K562 (cell line): ENCODE results near the gene RUNX1. TPM values are rescaled to one million over a fixed set of nuclear protein-coding genes. Genes with fewer than 3 reads are reported as not detected.

ENCODE experiments used
- ATAC-seq: fragments of 200-7000 bp; cut with Tn5 transposase; 3 replicates; pipeline ENCODE4 v1.9.1; 2020; ENCODE audit warnings: moderate library complexity
- BruUV-seq: library from RNA; stranded (reverse); fragments of 400-500 nt; replicated peaks from 2 replicates; lab custom pipeline; 2021; lab: Mats Ljungman, UMichigan
- CTCF ChIA-PET: fragments of 300-600 bp; formaldehyde crosslinking; extraction: SDS; loops from one replicate; lab custom pipeline; 2021; ENCODE audit warnings: low intra/inter-chr PET ratio; lab: Yijun Ruan, JAX
- POLR2A ChIA-PET: fragments of 300-600, 350-650 bp; sonication (Branson Sonifier 250); formaldehyde crosslinking; extraction: SDS; loops from one replicate; lab custom pipeline; 2021; ENCODE audit warnings: antibody characterized with exemption, inconsistent platforms; lab: Yijun Ruan, JAX
- DNase-seq, 4 experiments: peaks; one replicate each; pipeline versions ENCODE4 v3.0.0 to v3.0.0-alpha.2; 2011 to 2018; ENCODE audit warnings: low spot score in 3 of 4, mixed read lengths in 3 of 4; ENCODE audit errors: extremely low read depth in 1 of 4
- FAIRE-seq: peaks from 2 replicates; lab custom pipeline; 2011; peaks lifted over from hg19 to GRCh38; lab: Jason Lieb, UNC
- H2AFZ ChIP-seq: 2 replicates; pipeline ENCODE4 v1.6.0; 2011; ENCODE audit warnings: low read depth, low read length, control low read depth, inconsistent platforms
- H3K27ac ChIP-seq: fragments of 200-600 bp; 3 replicates; pipeline ENCODE4 v1.8.0; 2011; ENCODE audit warnings: low read depth, mild to moderate bottlenecking, control low read depth, inconsistent platforms, low read length, moderate library complexity, mixed read lengths; ENCODE audit errors: extremely low read depth
- H3K27me3 ChIP-seq, 2 experiments: fragments of 300-600 bp in 1 of 2; 2 replicates in 1 of 2; 3 replicates in 1 of 2; pipeline versions ENCODE4 v1.6.0 to v1.8.0; 2011; ENCODE audit warnings: inconsistent platforms in 2 of 2, low read length in 2 of 2, mild to moderate bottlenecking in 1 of 2, mixed read lengths in 1 of 2, moderate library complexity in 1 of 2; ENCODE audit not compliant: control insufficient read depth in 2 of 2, insufficient read depth in 2 of 2
- H3K36me3 ChIP-seq: fragments of 300-600 bp; 3 replicates; pipeline ENCODE4 v1.8.0; 2011; ENCODE audit warnings: mild to moderate bottlenecking, low read length, inconsistent platforms; ENCODE audit not compliant: control insufficient read depth, insufficient read depth
- H3K4me1 ChIP-seq, 2 experiments: fragments of 200-600 bp in 1 of 2; replicated peaks in 1 of 2; 2 replicates in 1 of 2; 3 replicates in 1 of 2; pipeline versions ENCODE4 v1.5.1 to v1.8.0; 2011; ENCODE audit warnings: inconsistent platforms in 2 of 2, low read length in 2 of 2, mild to moderate bottlenecking in 1 of 2, mixed read lengths in 1 of 2, moderate library complexity in 1 of 2; ENCODE audit not compliant: control insufficient read depth in 2 of 2, insufficient read depth in 2 of 2
- H3K4me2 ChIP-seq: 2 replicates; pipeline ENCODE4 v1.6.1; 2011; ENCODE audit warnings: low read length, control low read depth, inconsistent platforms, mixed read lengths; ENCODE audit not compliant: insufficient read depth
- H3K4me3 ChIP-seq: fragments of 200-600 bp; sonication (generic), shearing (Covaris generic); 2 replicates; pipeline ENCODE4 v1.5.1; 2016; ENCODE audit warnings: control low read depth, inconsistent platforms
- H3K79me2 ChIP-seq: fragments of 200-600 bp; 3 replicates; pipeline ENCODE4 v1.8.0; 2011; ENCODE audit warnings: low read length, inconsistent platforms; ENCODE audit not compliant: control insufficient read depth, insufficient read depth
- H3K9ac ChIP-seq, 2 experiments: 2 replicates each; pipeline versions ENCODE4 v1.6.0 to v1.6.1; 2011; ENCODE audit warnings: low read depth in 2 of 2, low read length in 2 of 2, control low read depth in 1 of 2, inconsistent platforms in 1 of 2, mild to moderate bottlenecking in 1 of 2, mixed read lengths in 1 of 2; ENCODE audit not compliant: insufficient read depth in 1 of 2
- H3K9me1 ChIP-seq: one replicate; pipeline ENCODE4 v1.6.0; 2011; ENCODE audit warnings: inconsistent platforms, mild to moderate bottlenecking, low read length, moderate library complexity; ENCODE audit not compliant: control insufficient read depth, insufficient read depth
- H3K9me3 ChIP-seq: replicated peaks from 2 replicates; pipeline ENCODE4 v1.5.1; 2011; ENCODE audit warnings: low read depth, low read length, inconsistent platforms; ENCODE audit not compliant: control insufficient read depth, insufficient read depth
- H4K20me1 ChIP-seq: replicated peaks from 2 replicates; pipeline ENCODE4 v1.6.1; 2011; ENCODE audit warnings: low read length, inconsistent platforms, mixed read lengths; ENCODE audit not compliant: control insufficient read depth, insufficient read depth
- BDP1 ChIP-seq: IDR thresholded peaks from 3 replicates; pipeline ENCODE4 v1.6.1; 2011; ENCODE audit not compliant: insufficient read length, insufficient read depth
- ESRRA ChIP-seq: fragments of 450-650 bp; IDR thresholded peaks from 2 replicates; pipeline ENCODE4 v1.6.1; 2014; ENCODE audit warnings: low read depth, mild to moderate bottlenecking, moderate library complexity, borderline replicate concordance
- GABPB1 ChIP-seq: sonication (generic); formaldehyde crosslinking; IDR thresholded peaks from 2 replicates; pipeline ENCODE4 v1.8.0; 2022; ENCODE audit warnings: mild to moderate bottlenecking, missing genetic modification reagents
- HINFP ChIP-seq: fragments of 450-650 bp; conservative IDR thresholded peaks from 2 replicates; pipeline ENCODE4 v1.6.1; 2016; ENCODE audit warnings: missing genetic modification characterization, low read depth, mild to moderate bottlenecking, control low read depth, missing compliant biosample characterization
- ID3 ChIP-seq, 2 experiments: fragments of 250-450 bp in 1 of 2; fragments of 450-650 bp in 1 of 2; sonication (Bioruptor Pico) in 1 of 2; IDR thresholded peaks; 2 replicates each; pipeline versions ENCODE4 v1.6.1 to v1.8.0; 2016 to 2021; ENCODE audit warnings: mild to moderate bottlenecking in 2 of 2, moderate library complexity in 2 of 2, missing compliant biosample characterization in 1 of 2, missing genetic modification characterization in 1 of 2
- JUNB ChIP-seq: fragments of 450-650 bp; formaldehyde crosslinking; conservative IDR thresholded peaks from 2 replicates; pipeline ENCODE4 v1.4.0; 2020; ENCODE audit warnings: mild to moderate bottlenecking
- KLF10 ChIP-seq: fragments of 250-450 bp; sonication (Bioruptor Pico); IDR thresholded peaks from 2 replicates; pipeline ENCODE4 v1.6.1; 2021; ENCODE audit warnings: matching md5 sums
- LEF1 ChIP-seq: fragments of 450-650 bp; IDR thresholded peaks from 2 replicates; pipeline ENCODE4 v1.6.1; 2016; ENCODE audit warnings: mild to moderate bottlenecking
- NCOR1 ChIP-seq: fragments of 450-650 bp; IDR thresholded peaks from 2 replicates; pipeline ENCODE4 v1.6.1; 2016; ENCODE audit warnings: mild to moderate bottlenecking, moderate library complexity
- PPARD ChIP-seq: fragments of 250-450 bp; sonication (Bioruptor Pico); IDR thresholded peaks from 2 replicates; pipeline ENCODE4 v1.8.0; 2022; ENCODE audit warnings: inconsistent platforms, mild to moderate bottlenecking, moderate library complexity
- RUNX1 ChIP-seq: sonication (generic); IDR thresholded peaks from 2 replicates; pipeline ENCODE4 v1.6.1; 2016; ENCODE audit warnings: antibody characterized with exemption, low read depth
- SMARCA5 ChIP-seq: fragments of 450-650 bp; IDR thresholded peaks from 2 replicates; pipeline ENCODE4 v1.6.1; 2016
- SMARCE1 ChIP-seq: fragments of 450-650 bp; IDR thresholded peaks from 2 replicates; pipeline ENCODE4 v1.7.1; 2016; ENCODE audit warnings: mild to moderate bottlenecking
- TAL1 ChIP-seq: fragments of 450-650 bp; IDR thresholded peaks from 2 replicates; pipeline ENCODE4 v1.6.1; 2016; ENCODE audit warnings: mild to moderate bottlenecking
- ZNF174 ChIP-seq: fragments of 250-450 bp; sonication (Bioruptor Pico); IDR thresholded peaks from 2 replicates; pipeline ENCODE4 v1.4.0; 2020; ENCODE audit warnings: mild to moderate bottlenecking
- ZNF212 ChIP-seq: fragments of 450-650 bp; formaldehyde crosslinking; IDR thresholded peaks from 2 replicates; pipeline ENCODE4 v1.4.0; 2020; ENCODE audit warnings: mild to moderate bottlenecking
- ZNF408 ChIP-seq: fragments of 250-450 bp; sonication (Bioruptor Pico); IDR thresholded peaks from 2 replicates; pipeline ENCODE4 v1.4.0; 2020; ENCODE audit warnings: low read depth, mild to moderate bottlenecking, moderate library complexity
- ZNF785 ChIP-seq: fragments of 250-450 bp; sonication (Bioruptor Pico); IDR thresholded peaks from 2 replicates; pipeline ENCODE4 v1.4.0; 2020; ENCODE audit warnings: mild to moderate bottlenecking
- in situ Hi-C: fragments of 300-500 bp; cut with MboI; formaldehyde crosslinking; loops from 4 replicates; pipeline ENCODE4 v1.15.0; 2018; ENCODE audit warnings: inconsistent platforms, mixed read lengths
- intact Hi-C: fragments of 100-400 bp; cut with micrococcal nuclease; formaldehyde crosslinking; loops from 2 replicates; pipeline ENCODE4 v1.14.2; 2022
- polyA plus RNA-seq, 8 experiments: library from polyadenylated mRNA; depleted of rRNA in 4 of 8; stranded (reverse) in 5 of 8; unstranded in 3 of 8; fragments of >200 nt; fragmentation: Nextera tagmentation in 2 of 8; fragmentation: Illumina TruSeq in 1 of 8; extraction: Ambion mirVana in 2 of 8; extraction: Trizol in 1 of 8; gene quantifications; 2 replicates each; pipeline versions ENCODE4 v1.2.1 to v1.2.3, GENCODE V29; 2011 to 2014; ENCODE audit warnings: inconsistent platforms in 1 of 8, missing spikeins in 1 of 8
- total RNA-seq, 7 experiments: library from RNA; depleted of rRNA in 6 of 7; stranded (reverse); fragments of >200 nt in 6 of 7; fragmentation: Illumina TruSeq in 2 of 7; extraction: Trizol in 2 of 7; gene quantifications; 2 replicates each; pipeline versions ENCODE4 v1.2.1 to v1.2.3, GENCODE V29; 2011 to 2021; ENCODE audit warnings: low replicate concordance in 1 of 7
- TF ChIP-seq, protein P1 (sequence below): fragments of 450-650 bp; IDR thresholded peaks from 2 replicates; pipeline ENCODE4 v1.6.1; 2018; ENCODE audit not compliant: partially characterized antibody

RUNX1 gene
- total and polyA plus RNA-seq, 9 of the 15 experiments (the other 6 are each of a cell fraction or from before 2014, with no cell fraction given), result 2.2 to 68.6 (median 17.8) TPM

DNA sequence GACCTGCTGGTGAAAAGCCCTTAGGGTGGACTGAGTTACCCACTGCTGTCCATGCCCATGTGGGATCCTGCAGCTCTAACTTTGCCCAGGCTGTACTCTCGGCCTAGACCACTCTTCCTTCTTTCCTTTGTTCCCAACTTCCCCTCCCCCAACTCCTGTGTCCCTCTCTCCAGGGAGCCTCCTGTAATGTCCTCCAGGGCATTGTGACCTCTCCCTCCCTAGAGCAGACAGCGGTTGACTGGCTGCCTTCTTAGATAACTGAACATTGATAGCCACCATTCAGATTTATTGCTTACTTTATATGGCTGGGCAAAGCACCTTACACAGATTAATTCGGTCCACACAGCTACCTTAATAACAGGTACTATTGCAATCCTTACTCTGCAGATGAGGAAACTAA lies 5.0 kb downstream of the RUNX1 start (continued):
- TF ChIP-seq SMARCA5, result no peak
- TF ChIP-seq KLF10 (CRISPR knock-in tag), result no peak
- TF ChIP-seq NCOR1, result peak; percentile 36
- no peak for TF ChIP-seq GABPB1 (CRISPR knock-in tag)
- TF ChIP-seq ZNF174 (CRISPR knock-in tag), result no peak
- TF ChIP-seq BDP1, result no peak
- TF ChIP-seq ZNF785 (CRISPR knock-in tag), result no peak
- no peak for TF ChIP-seq TAL1
- no peak for TF ChIP-seq ESRRA

- ATAC-seq, result no peak
- no peak overlapping the region for H3K9ac ChIP-seq
- H3K9me1 ChIP-seq, result no peaks in the 10 kb centered on the region
- in situ Hi-C loops (no loop called here), intact Hi-C loops (no loop called here)
- H3K4me2 ChIP-seq, result no peak overlapping the region
- peaks cover 4 to 31% of the 10 kb centered on the region in 2 experiments for H3K4me1 ChIP-seq
- H4K20me1 ChIP-seq, result no peaks in the 10 kb centered on the region
- POLR2A ChIA-PET, result interaction anchor here (0.7 to 1.5 kb wide), 4 partner anchors 10 to 155 kb away, joined by 3 to 6 read pairs (median 4); no protein-coding TSS in a partner anchor
- H3K79me2 ChIP-seq, result peaks cover 28% of the 10 kb centered on the region
- CTCF ChIA-PET, result no interaction called here
- BruUV-seq, result no TSS peak
- FAIRE-seq, result no peak
- no peaks in the 10 kb centered on the region; a peak in 1 of 5 replicates for H3K27me3 ChIP-seq
- no peak overlapping the region for H3K4me3 ChIP-seq
- peaks cover 5% of the 10 kb centered on the region; the same call in 1 of the 3 replicates for H3K36me3 ChIP-seq
- DNase-seq, result no peak
- H3K9me3 ChIP-seq, result no peaks in the 10 kb centered on the region
- H3K27ac ChIP-seq, result no peak overlapping the region
- peak overlapping the region; percentile 46 for H2AFZ ChIP-seq
- TF ChIP-seq ZNF212 (CRISPR knock-in tag) (no peak), PPARD (CRISPR knock-in tag) (no peak), SMARCE1 (no peak), HINFP (tag) (no peak), ID3 (CRISPR knock-in tag; IDR thresholded peaks at IDR 0.05) (no peak), ID3 (tag; IDR thresholded peaks at IDR 0.05) (no peak), ZNF408 (no peak), RUNX1 (no peak), JUNB (CRISPR knock-in tag) (no peak), LEF1 (no peak)
- TF ChIP-seq, protein P1, sequence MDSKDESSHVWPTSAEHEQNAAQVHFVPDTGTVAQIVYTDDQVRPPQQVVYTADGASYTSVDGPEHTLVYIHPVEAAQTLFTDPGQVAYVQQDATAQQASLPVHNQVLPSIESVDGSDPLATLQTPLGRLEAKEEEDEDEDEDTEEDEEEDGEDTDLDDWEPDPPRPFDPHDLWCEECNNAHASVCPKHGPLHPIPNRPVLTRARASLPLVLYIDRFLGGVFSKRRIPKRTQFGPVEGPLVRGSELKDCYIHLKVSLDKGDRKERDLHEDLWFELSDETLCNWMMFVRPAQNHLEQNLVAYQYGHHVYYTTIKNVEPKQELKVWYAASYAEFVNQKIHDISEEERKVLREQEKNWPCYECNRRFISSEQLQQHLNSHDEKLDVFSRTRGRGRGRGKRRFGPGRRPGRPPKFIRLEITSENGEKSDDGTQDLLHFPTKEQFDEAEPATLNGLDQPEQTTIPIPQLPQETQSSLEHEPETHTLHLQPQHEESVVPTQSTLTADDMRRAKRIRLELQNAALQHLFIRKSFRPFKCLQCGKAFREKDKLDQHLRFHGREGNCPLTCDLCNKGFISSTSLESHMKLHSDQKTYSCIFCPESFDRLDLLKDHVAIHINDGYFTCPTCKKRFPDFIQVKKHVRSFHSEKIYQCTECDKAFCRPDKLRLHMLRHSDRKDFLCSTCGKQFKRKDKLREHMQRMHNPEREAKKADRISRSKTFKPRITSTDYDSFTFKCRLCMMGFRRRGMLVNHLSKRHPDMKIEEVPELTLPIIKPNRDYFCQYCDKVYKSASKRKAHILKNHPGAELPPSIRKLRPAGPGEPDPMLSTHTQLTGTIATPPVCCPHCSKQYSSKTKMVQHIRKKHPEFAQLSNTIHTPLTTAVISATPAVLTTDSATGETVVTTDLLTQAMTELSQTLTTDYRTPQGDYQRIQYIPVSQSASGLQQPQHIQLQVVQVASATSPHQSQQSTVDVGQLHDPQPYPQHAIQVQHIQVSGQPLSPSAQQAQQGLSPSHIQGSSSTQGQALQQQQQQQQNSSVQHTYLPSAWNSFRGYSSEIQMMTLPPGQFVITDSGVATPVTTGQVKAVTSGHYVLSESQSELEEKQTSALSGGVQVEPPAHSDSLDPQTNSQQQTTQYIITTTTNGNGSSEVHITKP, result no peak
These were observed 5.6 kb downstream of the RUNX1 start for GRCh38 chr21:35043549-35043948.
